Measurements from ENCODE around the gene PPP1R12B.

Gene PPP1R12B

DNA sequence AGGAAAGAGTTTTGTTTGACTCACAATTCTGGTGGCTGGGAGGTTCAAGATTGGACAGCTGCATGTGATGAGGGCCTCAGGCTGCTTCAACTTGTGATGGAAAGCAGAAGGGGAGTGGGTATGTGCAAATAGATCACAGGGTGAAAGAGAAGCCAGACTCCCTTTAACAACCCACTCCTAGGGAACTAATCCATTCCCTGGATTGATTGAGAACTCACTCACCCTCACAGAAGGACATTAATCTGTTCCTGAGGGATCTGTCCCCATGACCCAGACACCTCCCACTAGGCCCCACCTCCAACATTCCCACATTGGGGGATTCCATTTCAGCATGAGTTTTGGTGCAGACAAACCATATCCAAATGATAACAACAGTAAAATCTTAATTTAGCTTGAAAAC is 32.3 kb upstream of the PPP1R12B start:
- Histone ChIP-seq H3K27me3 (ENCODE audit: insufficient read depth, low read length) (no peaks in the 10 kb centered on the region), H3K4me3 (ENCODE audit: low read length) (no peak overlapping the region), H3K27ac (ENCODE audit: low read depth, low read length) (no peak overlapping the region), H3K36me3 (ENCODE audit: insufficient read depth, low read length) (no peaks in the 10 kb centered on the region), H3K9me3 (ENCODE audit: insufficient read depth, low read depth, low read length) (no peaks in the 10 kb centered on the region), H3K9ac (ENCODE audit: low read depth, low read length) (no peak overlapping the region), H3K4me1 (ENCODE audit: insufficient read depth, low read length) (no peaks in the 10 kb centered on the region)

- Histone ChIP-seq H3K27ac (ENCODE audit: low read depth, low read length) (no peak overlapping the region), H3K4me1 (ENCODE audit: insufficient read depth, low read length) (no peaks in the 10 kb centered on the region), H3K9me3 (ENCODE audit: insufficient read depth, low read depth, low read length) (no peaks in the 10 kb centered on the region), H3K27me3 (ENCODE audit: insufficient read depth, low read length) (no peaks in the 10 kb centered on the region), H3K36me3 (ENCODE audit: insufficient read depth, low read length) (no peaks in the 10 kb centered on the region), H3K4me3 (ENCODE audit: low read length) (no peak overlapping the region), H3K9ac (ENCODE audit: low read depth, low read length) (no peak overlapping the region)
- 94% methylated on average over 52 of the region's 52 CpGs for WGBS
Observed at GRCh38 chr1:202317941-202318925, 30.3 kb upstream of the PPP1R12B start.

- H3K9me3 ChIP-seq (ENCODE audit: insufficient read depth, low read depth, low read length), result no peaks in the 10 kb centered on the region
- 82% methylated on average over 4 of the region's 4 CpGs for WGBS
- no peaks in the 10 kb centered on the region for H3K4me1 ChIP-seq (ENCODE audit: insufficient read depth, low read length)
- no peaks in the 10 kb centered on the region for H3K27me3 ChIP-seq (ENCODE audit: insufficient read depth, low read length)
- no peak overlapping the region for H3K4me3 ChIP-seq (ENCODE audit: low read length)
- no peak overlapping the region for H3K9ac ChIP-seq (ENCODE audit: low read depth, low read length)
- no peaks in the 10 kb centered on the region for H3K36me3 ChIP-seq (ENCODE audit: insufficient read depth, low read length)
- no peak overlapping the region for H3K27ac ChIP-seq (ENCODE audit: low read depth, low read length)
Observed at GRCh38 chr1:202319381-202320080, 29.0 kb upstream of the PPP1R12B start.

- no peaks in the 10 kb centered on the region for H3K27me3 ChIP-seq (ENCODE audit: insufficient read depth, low read length)
Observed at GRCh38 chr1:202320081-202320405, 28.5 kb upstream of the PPP1R12B start.

DNA sequence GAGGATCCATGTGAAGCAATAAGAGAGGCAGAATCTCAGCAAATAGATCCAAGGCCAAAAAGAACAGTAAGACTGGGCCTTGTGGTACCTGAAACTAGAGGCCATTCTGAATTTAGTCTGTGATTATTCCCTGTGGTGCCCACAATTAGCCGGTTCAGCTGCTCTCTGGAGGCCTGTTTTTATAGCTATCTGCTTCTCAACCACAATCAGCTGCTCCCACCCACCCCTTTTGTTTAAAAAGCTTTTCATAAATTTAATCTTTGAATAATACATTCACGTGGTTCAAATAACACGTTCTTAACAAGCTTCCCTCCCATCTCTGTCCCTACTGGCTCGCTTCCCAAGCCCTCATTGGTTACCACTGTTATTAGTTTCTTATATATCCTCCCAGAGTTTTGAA is 24.8 kb upstream of the PPP1R12B start:
- Histone ChIP-seq H3K9me3 (ENCODE audit: insufficient read depth, low read depth, low read length) (no peaks in the 10 kb centered on the region), H3K9ac (ENCODE audit: low read depth, low read length) (no peak overlapping the region), H3K36me3 (ENCODE audit: insufficient read depth, low read length) (no peaks in the 10 kb centered on the region), H3K4me1 (ENCODE audit: insufficient read depth, low read length) (no peaks in the 10 kb centered on the region; the same call in 1 of the 2 replicates), H3K27ac (ENCODE audit: low read depth, low read length) (no peak overlapping the region), H3K27me3 (ENCODE audit: insufficient read depth, low read length) (no peaks in the 10 kb centered on the region), H3K4me3 (ENCODE audit: low read length) (no peak overlapping the region)
- 90% methylated on average over 4 of the region's 4 CpGs for WGBS

More at GRCh38 chr1:202320081-202320405, 28.5 kb upstream of the PPP1R12B start:
- Histone ChIP-seq H3K27ac (ENCODE audit: low read depth, low read length) (no peak overlapping the region), H3K36me3 (ENCODE audit: insufficient read depth, low read length) (no peaks in the 10 kb centered on the region), H3K4me3 (ENCODE audit: low read length) (no peak overlapping the region), H3K4me1 (ENCODE audit: insufficient read depth, low read length) (no peaks in the 10 kb centered on the region), H3K9ac (ENCODE audit: low read depth, low read length) (no peak overlapping the region), H3K9me3 (ENCODE audit: insufficient read depth, low read depth, low read length) (no peaks in the 10 kb centered on the region)

DNA sequence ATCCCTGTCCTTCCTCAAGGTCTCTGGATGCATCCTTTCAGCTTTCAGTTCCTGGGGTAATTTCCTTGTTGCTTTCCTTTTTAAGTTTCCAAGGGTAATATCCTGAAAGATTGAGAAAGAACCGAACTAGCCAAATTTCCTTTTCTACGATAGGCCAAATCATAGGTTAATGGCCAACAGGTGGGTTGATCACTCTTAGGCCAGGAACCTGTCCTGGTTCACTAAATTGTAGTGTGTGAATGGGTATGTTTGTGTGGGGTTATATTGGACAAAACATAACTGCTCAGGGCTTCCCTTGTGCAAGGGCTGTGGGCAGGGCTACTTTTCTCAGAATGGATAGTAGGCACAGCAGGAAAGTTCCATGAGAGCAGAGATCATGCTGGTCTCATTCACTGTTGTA is 23.9 kb upstream of the PPP1R12B start:
- Histone ChIP-seq H3K9me3 (ENCODE audit: insufficient read depth, low read depth, low read length) (no peaks in the 10 kb centered on the region), H3K36me3 (ENCODE audit: insufficient read depth, low read length) (peaks cover 9% of the 10 kb centered on the region), H3K4me3 (ENCODE audit: low read length) (no peak overlapping the region), H3K27ac (ENCODE audit: low read depth, low read length) (no peak overlapping the region), H3K9ac (ENCODE audit: low read depth, low read length) (no peak overlapping the region), H3K4me1 (ENCODE audit: insufficient read depth, low read length) (no peaks in the 10 kb centered on the region; the same call in 1 of the 2 replicates), H3K27me3 (ENCODE audit: insufficient read depth, low read length) (no peaks in the 10 kb centered on the region)
- WGBS, result 96% methylated on average over 2 of the region's 2 CpGs

GRCh38 chr1:202329891-202330290 is 18.6 kb upstream of the PPP1R12B start:
- peaks cover 58% of the 10 kb centered on the region for H3K36me3 ChIP-seq (ENCODE audit: insufficient read depth, low read length)
- H3K9me3 ChIP-seq (ENCODE audit: insufficient read depth, low read depth, low read length), result no peaks in the 10 kb centered on the region
- no peaks in the 10 kb centered on the region; the same call in 1 of the 2 replicates for H3K4me1 ChIP-seq (ENCODE audit: insufficient read depth, low read length)
- no peak overlapping the region for H3K9ac ChIP-seq (ENCODE audit: low read depth, low read length)
- H3K27me3 ChIP-seq (ENCODE audit: insufficient read depth, low read length), result no peaks in the 10 kb centered on the region
- H3K27ac ChIP-seq (ENCODE audit: low read depth, low read length), result no peak overlapping the region
- H3K4me3 ChIP-seq (ENCODE audit: low read length), result no peak overlapping the region

DNA sequence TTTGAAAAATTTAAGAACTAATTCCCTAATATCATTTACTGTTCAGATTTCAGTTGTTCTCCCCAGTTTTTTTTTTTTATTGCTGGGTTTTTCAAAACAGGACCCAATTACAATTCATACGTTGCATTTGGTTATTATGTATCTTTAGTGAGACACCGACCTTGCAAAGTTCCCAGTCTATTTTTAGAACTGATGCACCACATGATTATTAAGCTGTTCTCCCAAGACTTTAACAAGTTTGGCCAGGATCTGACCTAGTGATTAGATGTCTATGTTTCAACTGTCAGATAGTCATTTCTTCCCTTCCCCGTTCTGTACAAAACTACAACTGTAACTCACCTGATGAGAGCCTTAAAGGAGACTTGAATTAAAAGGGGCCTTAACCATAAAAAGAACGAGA is 14.6 kb upstream of the PPP1R12B start:
- Histone ChIP-seq H3K4me1 (ENCODE audit: insufficient read depth, low read length) (no peaks in the 10 kb centered on the region; the same call in 1 of the 2 replicates), H3K36me3 (ENCODE audit: insufficient read depth, low read length) (peaks cover 82% of the 10 kb centered on the region), H3K4me3 (ENCODE audit: low read length) (no peak overlapping the region), H3K27me3 (ENCODE audit: insufficient read depth, low read length) (no peaks in the 10 kb centered on the region), H3K9me3 (ENCODE audit: insufficient read depth, low read depth, low read length) (no peaks in the 10 kb centered on the region), H3K27ac (ENCODE audit: low read depth, low read length) (no peak overlapping the region), H3K9ac (ENCODE audit: low read depth, low read length) (no peak overlapping the region)
- 88% methylated on average over 4 of the region's 4 CpGs for WGBS

DNA sequence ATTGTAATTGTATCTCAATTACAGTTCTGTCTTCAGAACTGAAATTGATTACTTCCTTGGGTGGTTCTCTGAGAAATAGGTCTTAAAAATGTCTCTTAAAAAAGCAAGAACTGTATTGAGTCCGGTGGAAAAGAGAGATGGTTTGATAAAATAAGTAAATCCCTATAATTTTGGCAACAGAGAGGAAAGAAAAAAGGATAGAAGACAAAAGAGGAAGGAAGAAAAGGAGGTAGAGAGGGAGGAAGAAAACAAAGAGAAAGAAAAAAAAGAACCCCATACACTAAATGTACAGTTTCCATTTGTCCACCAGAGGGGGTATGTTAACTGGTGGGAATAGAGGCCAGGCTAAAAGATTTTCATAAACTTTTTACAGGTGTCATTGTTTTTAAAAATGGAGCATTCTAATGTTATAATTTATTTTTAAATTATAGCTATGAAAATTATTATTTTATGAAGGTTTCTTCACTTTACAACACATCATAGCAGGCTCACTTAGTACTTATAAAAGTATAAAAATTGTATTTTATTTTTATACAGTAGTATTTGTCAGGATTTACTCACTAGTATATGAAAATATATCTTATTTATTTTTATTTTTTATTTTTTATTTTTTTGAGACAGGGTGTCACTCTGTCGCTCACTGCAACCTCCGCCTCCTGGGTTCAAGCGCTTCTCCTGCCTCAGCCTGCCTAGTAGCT is 4.7 kb upstream of the PPP1R12B start:
- WGBS, result 72% methylated on average over 4 of the region's 4 CpGs
- Histone ChIP-seq H3K27ac (ENCODE audit: low read depth, low read length) (no peak overlapping the region), H3K27me3 (ENCODE audit: insufficient read depth, low read length) (no peaks in the 10 kb centered on the region), H3K9me3 (ENCODE audit: insufficient read depth, low read depth, low read length) (no peaks in the 10 kb centered on the region), H3K4me1 (ENCODE audit: insufficient read depth, low read length) (peaks cover 4% of the 10 kb centered on the region; the same call in 1 of the 2 replicates), H3K4me3 (ENCODE audit: low read length) (no peak overlapping the region), H3K9ac (ENCODE audit: low read depth, low read length) (no peak overlapping the region), H3K36me3 (ENCODE audit: insufficient read depth, low read length) (no peaks in the 10 kb centered on the region)

- H3K27ac ChIP-seq (ENCODE audit: low read depth, low read length), result no peak overlapping the region
- no peaks in the 10 kb centered on the region for H3K9me3 ChIP-seq (ENCODE audit: insufficient read depth, low read depth, low read length)
- no peak overlapping the region for H3K9ac ChIP-seq (ENCODE audit: low read depth, low read length)
- no peaks in the 10 kb centered on the region for H3K36me3 ChIP-seq (ENCODE audit: insufficient read depth, low read length)
- H3K4me3 ChIP-seq (ENCODE audit: low read length), result peak overlapping the region; percentile 35
- 50% methylated on average over 2 of the region's 6 CpGs for WGBS
- H3K4me1 ChIP-seq (ENCODE audit: insufficient read depth, low read length), result peaks cover 10% of the 10 kb centered on the region; the same call in 1 of the 2 replicates
- H3K27me3 ChIP-seq (ENCODE audit: insufficient read depth, low read length), result no peaks in the 10 kb centered on the region
Observed at GRCh38 chr1:202348005-202348508, 442 bp upstream of the PPP1R12B start.

Data from HUES64 (cell line).